HL-60 (cell line): Measurements from ENCODE around the gene GALNT13.

Source experiments
- CTCF ChIP-seq: IDR thresholded peaks from one replicate; pipeline ENCODE4 v1.5.1; 2011; ENCODE audit warnings: low read length, control low read depth, inconsistent platforms; ENCODE audit not compliant: insufficient read depth
- GABPA ChIP-seq: IDR thresholded peaks from 2 replicates; pipeline ENCODE4 v1.6.1; 2012; ENCODE audit warnings: low read depth
- POLR2AphosphoS5 ChIP-seq: IDR thresholded peaks from 2 replicates; pipeline ENCODE4 v1.6.1; 2012; ENCODE audit warnings: low read depth
- REST ChIP-seq: IDR thresholded peaks from 2 replicates; pipeline ENCODE4 v1.6.1; 2012; ENCODE audit warnings: low read depth; ENCODE audit not compliant: insufficient replicate concordance

- TF ChIP-seq POLR2AphosphoS5, result no peak
- TF ChIP-seq CTCF, result no peak
- TF ChIP-seq REST, result no peak
- TF ChIP-seq GABPA, result no peak
Measured at GRCh38 chr2:154381931-154382794, 510.4 kb downstream of the GALNT13 start.
